H9 (cell line): ENCODE data around the gene MYOZ2. TPM values are rescaled to one million over a fixed set of nuclear protein-coding genes. Genes with fewer than 3 reads are reported as not detected.
A peak's percentile ranks its signal among the peaks of the same experiment; 100 is the strongest.

Source experiments
- DNase-seq: peaks from one replicate; pipeline ENCODE4 v3.0.0-alpha.2; 2017
- H2AFZ ChIP-seq: one replicate; pipeline ENCODE4 v1.6.1; 2013; ENCODE audit warnings: mild to moderate bottlenecking, low read length, control low read depth, moderate library complexity
- H2AK5ac ChIP-seq: 2 replicates; pipeline ENCODE4 v1.6.1; 2013; ENCODE audit warnings: low read length, control low read depth, mixed read lengths; ENCODE audit not compliant: insufficient read length
- H2BK120ac ChIP-seq: one replicate; pipeline ENCODE4 v1.6.1; 2013; ENCODE audit warnings: low read depth, mild to moderate bottlenecking, low read length, control low read depth, inconsistent platforms; ENCODE audit not compliant: poor library complexity, severe bottlenecking
- H2BK12ac ChIP-seq: 2 replicates; pipeline ENCODE4 v1.6.1; 2013; ENCODE audit warnings: low read length, control low read depth, mixed read lengths, low read depth; ENCODE audit not compliant: insufficient read length
- H2BK15ac ChIP-seq: 2 replicates; pipeline ENCODE4 v1.6.1; 2013; ENCODE audit warnings: low read depth, low read length, control low read depth
- H2BK20ac ChIP-seq: one replicate; pipeline ENCODE4 v1.6.1; 2013; ENCODE audit warnings: low read depth, mild to moderate bottlenecking, low read length, control low read depth, inconsistent platforms; ENCODE audit not compliant: poor library complexity, severe bottlenecking
- H2BK5ac ChIP-seq: 2 replicates; pipeline ENCODE4 v1.6.1; 2013; ENCODE audit warnings: low read length, control low read depth, mixed read lengths; ENCODE audit not compliant: insufficient read length
- H3K14ac ChIP-seq: 2 replicates; pipeline ENCODE4 v1.6.1; 2013; ENCODE audit warnings: low read length, control low read depth; ENCODE audit not compliant: insufficient read depth
- H3K18ac ChIP-seq: 2 replicates; pipeline ENCODE4 v1.6.1; 2013; ENCODE audit warnings: low read depth, mild to moderate bottlenecking, mixed read lengths, low read length, control low read depth; ENCODE audit not compliant: insufficient read length
- H3K23ac ChIP-seq: 2 replicates; pipeline ENCODE4 v1.6.1; 2013; ENCODE audit warnings: low read length, control low read depth, mixed read lengths, low read depth; ENCODE audit not compliant: insufficient read length
- H3K23me2 ChIP-seq: 2 replicates; pipeline ENCODE4 v1.6.1; 2013; ENCODE audit warnings: low read depth, mild to moderate bottlenecking, mixed read lengths, low read length, control low read depth; ENCODE audit not compliant: insufficient read length, poor library complexity, severe bottlenecking
- H3K27ac ChIP-seq: 2 replicates; pipeline ENCODE4 v1.5.1; 2013; ENCODE audit warnings: low read length, control low read depth, mixed read lengths, low read depth; ENCODE audit not compliant: insufficient read length
- H3K27me3 ChIP-seq: 2 replicates; pipeline ENCODE4 v1.6.1; 2013; ENCODE audit warnings: low read length, control low read depth, inconsistent platforms; ENCODE audit not compliant: insufficient read depth
- H3K4ac ChIP-seq: 2 replicates; pipeline ENCODE4 v1.6.1; 2013; ENCODE audit warnings: low read depth, mild to moderate bottlenecking, control low read depth, inconsistent platforms, low read length, moderate library complexity
- H3K4me1 ChIP-seq: 2 replicates; pipeline ENCODE4 v1.6.1; 2013; ENCODE audit warnings: low read length, control low read depth, inconsistent platforms; ENCODE audit not compliant: insufficient read depth
- H3K4me2 ChIP-seq: 2 replicates; pipeline ENCODE4 v1.6.1; 2013; ENCODE audit warnings: low read length, control low read depth, mixed read lengths; ENCODE audit not compliant: insufficient read length, insufficient read depth
- H3K56ac ChIP-seq: 2 replicates; pipeline ENCODE4 v1.6.1; 2013; ENCODE audit warnings: low read depth, mild to moderate bottlenecking, mixed read lengths, low read length, control low read depth; ENCODE audit not compliant: insufficient read length
- H3K79me1 ChIP-seq: 2 replicates; pipeline ENCODE4 v1.6.1; 2013; ENCODE audit warnings: low read depth, mild to moderate bottlenecking, moderate library complexity, low read length, control low read depth, inconsistent platforms; ENCODE audit not compliant: insufficient read depth, poor library complexity, severe bottlenecking
- H3K79me2 ChIP-seq: 2 replicates; pipeline ENCODE4 v1.6.1; 2013; ENCODE audit warnings: low read length, control low read depth, inconsistent platforms; ENCODE audit not compliant: insufficient read depth
- H3K9ac ChIP-seq: 2 replicates; pipeline ENCODE4 v1.6.1; 2013; ENCODE audit warnings: low read length, control low read depth, mixed read lengths; ENCODE audit not compliant: insufficient read length; ENCODE audit errors: extremely low read depth
- H3K9me3 ChIP-seq: one replicate; pipeline ENCODE4 v1.6.1; 2013; ENCODE audit warnings: low read depth, low read length, inconsistent platforms; ENCODE audit not compliant: control insufficient read depth
- H3T11ph ChIP-seq: one replicate; pipeline ENCODE4 v1.6.1; 2013; ENCODE audit warnings: mild to moderate bottlenecking, low read length, control low read depth, inconsistent platforms
- H4K20me1 ChIP-seq: one replicate; pipeline ENCODE4 v1.6.1; 2013; ENCODE audit not compliant: control insufficient read depth, insufficient read length, insufficient read depth
- H4K5ac ChIP-seq: 2 replicates; pipeline ENCODE4 v1.6.1; 2013; ENCODE audit warnings: low read depth, mild to moderate bottlenecking, mixed read lengths, low read length, control low read depth; ENCODE audit not compliant: insufficient read length
- H4K8ac ChIP-seq: replicated peaks from 2 replicates; pipeline ENCODE4 v1.6.1; 2013; ENCODE audit warnings: low read length, control low read depth, mixed read lengths, low read depth; ENCODE audit not compliant: insufficient read length
- H4K91ac ChIP-seq: 2 replicates; pipeline ENCODE4 v1.6.1; 2013; ENCODE audit warnings: low read depth, mild to moderate bottlenecking, moderate library complexity, mixed read lengths, low read length, control low read depth; ENCODE audit not compliant: insufficient read length
- H3K27ac Mint-ChIP-seq, 3 experiments: 2 replicates in 2 of 3; 3 replicates in 1 of 3; pipeline ENCODE4 v1.8.0; 2020 to 2021; ENCODE audit warnings: mixed read lengths in 3 of 3, mild to moderate bottlenecking in 1 of 3, moderate library complexity in 1 of 3
- H3K27me3 Mint-ChIP-seq: 2 replicates; pipeline ENCODE4 v1.8.0; 2021; ENCODE audit warnings: low read depth, mild to moderate bottlenecking, moderate library complexity, mixed read lengths
- H3K36me3 Mint-ChIP-seq, 3 experiments: 2 replicates in 2 of 3; 3 replicates in 1 of 3; pipeline ENCODE4 v1.8.0; 2020 to 2021; ENCODE audit warnings: low read depth in 3 of 3, mixed read lengths in 3 of 3; ENCODE audit not compliant: insufficient read depth in 1 of 3
- H3K4me1 Mint-ChIP-seq, 2 experiments: 2 replicates each; pipeline ENCODE4 v1.8.0; 2020; ENCODE audit warnings: mixed read lengths in 2 of 2
- H3K4me3 Mint-ChIP-seq, 2 experiments: 2 replicates in 1 of 2; 3 replicates in 1 of 2; pipeline ENCODE4 v1.8.0; 2020 to 2021; ENCODE audit warnings: mild to moderate bottlenecking in 2 of 2, mixed read lengths in 2 of 2, moderate library complexity in 1 of 2
- H3K9me3 Mint-ChIP-seq, 2 experiments: 2 replicates in 1 of 2; 3 replicates in 1 of 2; pipeline ENCODE4 v1.8.0; 2020; ENCODE audit warnings: mild to moderate bottlenecking in 2 of 2, mixed read lengths in 2 of 2, moderate library complexity in 1 of 2
- CTCF ChIP-seq: fragments of 200-600 bp; sonication (generic); conservative IDR thresholded peaks from 3 replicates; pipeline ENCODE4 v1.8.0; 2021; ENCODE audit warnings: antibody characterized with exemption, mild to moderate bottlenecking
- WGBS: extraction: QIAGEN DNeasy Blood & Tissue Kit; methylation state at CpG from one replicate; pipeline ENCODE4 v1.1.7; 2013; ENCODE audit warnings: missing lambda C conversion rate, low lambda C conversion rate, mixed read lengths; ENCODE audit not compliant: insufficient read length; ENCODE audit errors: extremely low coverage; 5-methylcytosine and 5-hydroxymethylcytosine counted together
- total RNA-seq: library from RNA; stranded (reverse); gene quantifications from 2 replicates; pipeline ENCODE4 v1.2.1, GENCODE V29; 2021

The MYOZ2 gene
- total RNA-seq, 1 experiment from 2014 or later, result not detected

GRCh38 chr4:119204916-119205315 is 69.3 kb downstream of the MYOZ2 start:
- H3K27ac ChIP-seq, result no peak overlapping the region
- Mint-ChIP-seq H3K36me3 (peaks cover 0 to 5% (median 2%) of the 10 kb centered on the region in 3 experiments; a peak in 3 of 7 replicates), H3K4me3 (no peak overlapping the region), H3K4me1 (peaks cover 3 to 16% of the 10 kb centered on the region in 2 experiments; a peak in 3 of 4 replicates), H3K27me3 (no peaks in the 10 kb centered on the region), H3K9me3 (peaks cover 5 to 9% of the 10 kb centered on the region in 2 experiments; a peak in 4 of 5 replicates), H3K27ac (no peak overlapping the region)
- H3K23me2 ChIP-seq, result no peaks in the 10 kb centered on the region
- no peak overlapping the region for H2BK5ac ChIP-seq
- no peak overlapping the region for H2BK12ac ChIP-seq
- no peak overlapping the region for H3T11ph ChIP-seq
- H4K20me1 ChIP-seq, result no peaks in the 10 kb centered on the region
- no peak overlapping the region for H3K18ac ChIP-seq
- WGBS, result no CpG with 5 or more reads among the region's 4 CpGs
- TF ChIP-seq CTCF, result no peak
- no peak overlapping the region for H3K4me2 ChIP-seq
- no peak overlapping the region for H3K4ac ChIP-seq
- no peak overlapping the region for H3K14ac ChIP-seq
- peak overlapping the region; percentile 14 for H3K9ac ChIP-seq
- no peak overlapping the region for H2AFZ ChIP-seq
- no peaks in the 10 kb centered on the region for H3K79me1 ChIP-seq
- no peaks in the 10 kb centered on the region for H3K27me3 ChIP-seq
- H4K8ac ChIP-seq, result no peak overlapping the region
- DNase-seq, result no peak
- no peaks in the 10 kb centered on the region for H3K79me2 ChIP-seq
- H3K56ac ChIP-seq, result no peak overlapping the region
- H2AK5ac ChIP-seq, result no peak overlapping the region
- H2BK20ac ChIP-seq, result no peak overlapping the region
- no peak overlapping the region for H3K23ac ChIP-seq
- no peak overlapping the region for H4K5ac ChIP-seq
- H3K9me3 ChIP-seq, result no peaks in the 10 kb centered on the region
- no peak overlapping the region for H4K91ac ChIP-seq
- H2BK120ac ChIP-seq, result no peak overlapping the region
- no peaks in the 10 kb centered on the region for H3K4me1 ChIP-seq
- no peak overlapping the region for H2BK15ac ChIP-seq
